NAMALWA (cell line): ENCODE measurements around the gene UBE4A.

Experiments used
- DNase-seq: peaks from one replicate; pipeline ENCODE4 v3.0.0-alpha.2; 2015; ENCODE audit warnings: low spot score

UBE4A gene

DNA sequence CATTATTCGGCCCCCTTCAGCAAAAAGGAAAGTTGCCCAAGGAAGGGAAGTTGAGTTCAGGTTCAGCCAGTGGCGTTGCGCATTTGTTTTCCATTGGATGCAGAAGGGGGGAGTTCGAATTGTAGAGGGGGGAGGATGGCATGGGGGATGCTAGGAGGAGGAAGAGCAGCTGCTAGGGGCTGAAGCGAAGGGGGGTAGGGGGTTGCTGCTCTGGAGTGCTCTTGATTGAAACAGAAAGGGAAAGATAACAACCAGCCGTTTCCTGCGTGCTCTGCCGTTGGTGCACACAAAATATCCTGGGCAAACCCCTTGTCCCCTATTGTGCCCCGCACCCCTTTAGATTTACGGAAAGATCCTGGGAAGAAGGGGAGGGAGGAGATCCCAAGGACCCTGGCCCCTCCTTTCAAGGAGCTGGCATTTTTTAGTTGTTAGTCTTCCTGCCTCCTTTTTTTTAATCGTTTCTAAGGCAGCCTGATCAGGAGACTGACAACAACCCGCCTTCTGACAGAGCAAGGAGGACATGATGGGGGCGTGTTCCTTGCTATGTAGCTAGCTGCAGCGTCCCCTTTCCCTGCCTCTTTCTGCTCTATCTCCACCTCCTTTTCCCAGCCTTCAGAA is 79.0 kb downstream of the UBE4A start:
- DNase-seq: peak; percentile 72

DNA sequence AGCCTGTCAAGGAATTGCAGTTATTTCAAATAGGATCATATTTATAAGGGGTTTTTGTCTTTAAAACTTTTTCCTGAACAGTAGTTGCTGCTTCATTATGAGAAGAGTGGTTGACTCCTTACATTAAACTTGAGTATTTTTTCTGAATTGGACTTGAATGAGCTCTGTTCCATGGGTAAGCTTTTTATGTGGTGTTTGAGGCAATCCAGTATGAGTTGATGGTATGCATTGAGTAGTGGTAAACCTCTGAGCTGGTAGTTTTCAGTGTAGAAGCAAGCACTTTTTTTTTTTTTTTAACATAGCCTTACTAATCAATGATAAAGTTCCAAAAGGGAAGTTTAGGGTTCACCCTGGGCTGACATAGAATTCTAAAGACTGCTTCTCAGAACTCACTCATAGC is 80.2 kb downstream of the UBE4A start:
- DNase-seq: no peak

DNA sequence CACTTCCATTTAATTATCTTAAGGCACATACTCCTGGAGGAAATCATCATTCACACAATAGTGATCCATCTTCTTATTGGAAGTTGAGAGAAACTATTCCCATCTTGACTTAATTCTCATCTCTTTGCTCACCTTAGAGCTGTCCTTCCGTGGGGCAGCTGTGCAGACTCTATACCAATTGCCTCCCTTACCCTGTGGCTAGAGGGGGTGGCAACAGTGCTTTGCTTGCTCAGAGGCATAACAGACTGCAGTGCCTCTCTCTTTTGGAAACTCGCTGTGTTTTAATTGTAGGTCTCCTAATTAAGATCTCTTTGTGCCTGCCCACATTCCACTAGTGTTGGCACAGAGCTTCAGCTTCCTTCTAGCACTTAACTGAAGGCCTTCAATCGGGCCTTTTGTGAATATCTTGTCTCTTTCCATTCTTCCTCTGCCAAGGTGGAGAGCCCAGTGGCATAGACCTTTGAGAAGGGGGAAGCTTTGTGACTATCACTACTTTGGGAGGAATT is 82.4 kb downstream of the UBE4A start:
- no peak for DNase-seq

DNA sequence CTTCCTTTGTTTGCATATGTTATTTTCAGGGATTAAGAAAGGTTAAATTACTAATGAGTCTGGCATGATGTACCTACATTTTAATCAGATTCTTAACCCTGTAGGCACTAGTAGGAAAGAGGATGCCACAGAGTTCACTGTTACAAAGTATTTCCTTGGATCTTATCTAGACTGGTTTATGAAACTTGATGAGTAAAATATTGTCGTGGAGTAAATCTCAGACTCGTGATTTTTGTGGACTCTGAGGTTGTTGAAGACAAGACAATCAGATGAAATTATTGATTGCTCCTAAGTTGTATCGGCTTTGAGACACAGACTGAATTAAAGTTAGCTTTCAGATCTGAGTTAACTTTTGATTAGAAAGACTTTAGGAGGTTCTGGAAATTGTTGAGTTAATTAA is 82.9 kb downstream of the UBE4A start:
- no peak for DNase-seq

DNA sequence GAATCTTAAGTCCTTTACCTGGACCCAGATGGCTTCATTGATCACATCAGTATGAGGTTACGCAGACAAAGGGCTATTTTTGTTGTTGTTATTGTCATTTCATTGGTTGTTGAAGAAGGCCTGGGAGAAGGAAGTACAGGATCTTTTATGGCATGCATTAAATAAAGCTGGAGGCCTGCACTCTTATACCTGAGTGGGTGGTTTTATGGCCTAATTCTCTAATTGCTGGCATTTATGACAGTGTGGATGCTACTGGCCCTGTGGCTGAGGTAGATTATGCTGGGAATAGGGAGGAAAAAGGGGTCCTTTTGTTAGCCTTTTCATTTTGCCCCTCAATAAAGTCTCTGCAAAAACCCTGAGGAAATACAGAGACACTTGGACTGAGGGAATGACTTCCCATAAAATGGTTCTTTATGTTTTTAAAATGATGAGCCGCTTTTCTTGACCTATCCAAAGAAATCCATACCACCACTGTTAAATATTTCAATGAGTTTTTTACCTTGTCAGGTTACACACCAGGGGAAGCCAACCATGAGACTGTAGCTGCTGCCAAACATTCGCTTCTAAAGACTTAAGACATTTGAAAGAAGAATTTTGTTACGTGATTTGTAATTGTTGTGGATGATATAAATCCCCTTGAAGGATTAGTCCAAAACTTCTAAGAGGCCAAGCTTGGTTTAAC is 83.6 kb downstream of the UBE4A start:
- no peak for DNase-seq

DNA sequence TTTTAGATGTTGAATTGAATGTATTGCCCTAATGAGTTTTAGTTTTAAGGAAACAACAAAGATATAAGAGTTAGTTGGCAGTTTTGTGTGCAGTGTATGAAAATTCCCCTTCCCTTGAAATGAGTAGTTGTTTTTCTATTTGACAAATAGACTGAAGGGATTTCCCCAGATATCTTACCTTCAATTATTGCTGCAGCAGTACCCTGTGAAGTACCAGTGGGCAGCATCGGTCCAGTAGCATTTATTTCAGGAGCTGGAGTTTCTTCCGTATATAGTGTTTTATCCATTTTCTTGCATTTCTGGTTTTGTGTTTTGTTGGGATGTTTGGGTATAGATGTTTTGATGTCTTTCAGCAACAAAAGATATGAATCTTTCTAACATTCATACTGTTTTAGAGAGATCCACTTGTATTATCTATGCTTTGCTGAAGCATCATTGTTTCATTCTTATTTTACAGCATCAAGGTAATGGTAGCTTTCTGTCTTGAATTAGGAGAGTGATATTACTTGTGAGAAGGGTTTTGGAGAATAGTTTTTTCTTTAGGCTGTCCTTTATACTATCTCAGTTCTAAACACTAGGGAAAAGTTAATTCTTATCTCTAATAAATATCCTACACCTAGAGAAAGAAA is 84.3 kb downstream of the UBE4A start:
- no peak for DNase-seq

DNA sequence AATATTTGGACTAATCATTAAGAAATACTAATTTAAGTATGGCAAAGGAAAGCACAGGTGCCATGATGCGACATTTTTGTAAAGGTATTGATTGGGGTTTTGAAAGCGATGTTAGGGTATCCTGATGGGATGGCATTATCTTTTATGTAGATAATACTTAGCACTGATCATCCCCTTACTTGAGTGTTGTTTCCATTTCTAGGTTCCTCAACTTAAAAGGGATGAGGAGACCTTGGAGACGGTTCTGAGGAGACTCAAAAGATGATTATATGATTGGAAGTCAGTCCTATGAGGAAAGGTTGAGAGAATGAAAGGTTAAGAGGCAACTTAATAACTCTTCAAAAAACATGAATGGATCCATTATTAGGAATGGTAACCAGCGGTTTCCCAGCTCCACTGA is 88.0 kb downstream of the UBE4A start:
- DNase-seq: no peak

DNA sequence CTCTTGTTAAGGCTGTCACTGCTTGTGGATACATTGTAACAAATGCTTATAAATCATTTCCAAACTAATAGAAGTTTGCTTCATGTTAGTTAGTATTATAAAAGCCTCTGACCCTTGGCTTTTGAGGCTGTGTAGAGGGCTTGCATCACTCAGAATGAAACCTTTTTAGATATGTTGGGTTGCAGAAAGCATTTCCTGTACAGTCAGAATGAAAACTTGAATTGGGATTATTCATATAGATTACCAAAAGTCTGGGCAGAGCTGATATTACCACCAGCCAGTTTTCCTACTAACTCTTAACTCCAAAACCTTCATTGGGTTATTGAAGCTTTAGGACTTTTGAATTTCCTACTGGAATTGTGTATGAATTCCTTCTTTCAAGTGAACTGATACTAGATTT is 88.9 kb downstream of the UBE4A start:
- DNase-seq: no peak
